SK-N-SH treated with all-trans-retinoic acid at 6 μM for 48 hours (cell line): ENCODE data around the gene UMPS.

ENCODE experiments used
- ATAC-seq: fragments of 200-7000 bp; cut with Tn5 transposase; 3 replicates; pipeline ENCODE4 v1.9.1; 2020; ENCODE audit warnings: mild to moderate bottlenecking, moderate library complexity
- ARNTL ChIP-seq: fragments of 450-650 bp; formaldehyde crosslinking; IDR thresholded peaks from 2 replicates; pipeline ENCODE4 v1.5.0; 2020; ENCODE audit warnings: low read depth, mild to moderate bottlenecking, moderate library complexity, borderline replicate concordance
- BACH2 ChIP-seq: fragments of 250-450 bp; sonication (Bioruptor Pico); IDR thresholded peaks from 2 replicates; pipeline ENCODE4 v1.9.0; 2021; ENCODE audit warnings: mild to moderate bottlenecking, borderline replicate concordance
- CSDC2 ChIP-seq: fragments of 250-450 bp; sonication (Bioruptor Pico); IDR thresholded peaks from 2 replicates; pipeline ENCODE4 v1.5.0; 2020; ENCODE audit warnings: mild to moderate bottlenecking, moderate library complexity
- CSRNP3 ChIP-seq: fragments of 250-450 bp; sonication (Bioruptor Pico); IDR thresholded peaks from 2 replicates; pipeline ENCODE4 v1.5.1; 2021; ENCODE audit warnings: mild to moderate bottlenecking, moderate library complexity
- ESRRG ChIP-seq: fragments of 250-450 bp; sonication (Bioruptor Pico); IDR thresholded peaks from 2 replicates; pipeline ENCODE4 v1.6.1; 2021; ENCODE audit warnings: mild to moderate bottlenecking
- GLIS3 ChIP-seq: fragments of 250-450 bp; sonication (Bioruptor Pico); IDR thresholded peaks from 2 replicates; pipeline ENCODE4 v1.5.0; 2020; ENCODE audit warnings: mild to moderate bottlenecking, moderate library complexity
- ISL1 ChIP-seq: fragments of 250-450 bp; sonication (Bioruptor Pico); IDR thresholded peaks from 2 replicates; pipeline ENCODE4 v2.1.2; 2022; ENCODE audit warnings: mild to moderate bottlenecking, moderate library complexity
- OSR1 ChIP-seq: fragments of 250-450 bp; sonication (Bioruptor Pico); IDR thresholded peaks from 2 replicates; pipeline ENCODE4 v1.8.0; 2022; ENCODE audit warnings: moderate library complexity, mild to moderate bottlenecking, inconsistent platforms
- PATZ1 ChIP-seq: fragments of 250-450 bp; sonication (Bioruptor Pico); IDR thresholded peaks from 2 replicates; pipeline ENCODE4 v1.8.0; 2020; ENCODE audit warnings: mild to moderate bottlenecking, moderate library complexity, borderline replicate concordance
- PPARA ChIP-seq: fragments of 250-450 bp; sonication (Bioruptor Pico); IDR thresholded peaks from 2 replicates; pipeline ENCODE4 v1.5.0; 2020; ENCODE audit warnings: mild to moderate bottlenecking, borderline replicate concordance
- RARB ChIP-seq: fragments of 250-450 bp; sonication (Bioruptor Pico); IDR thresholded peaks from 2 replicates; pipeline ENCODE4 v1.8.0; 2021; ENCODE audit warnings: mild to moderate bottlenecking, moderate library complexity
- SNAI2 ChIP-seq: fragments of 250-450 bp; sonication (Bioruptor Pico); IDR thresholded peaks from 2 replicates; pipeline ENCODE4 v1.5.0; 2020; ENCODE audit warnings: mild to moderate bottlenecking, moderate library complexity
- TCF4 ChIP-seq: fragments of 250-450 bp; sonication (Bioruptor Pico); IDR thresholded peaks from 2 replicates; pipeline ENCODE4 v1.8.0; 2021; ENCODE audit warnings: mild to moderate bottlenecking, moderate library complexity, borderline replicate concordance
- TOX ChIP-seq: fragments of 250-450 bp; sonication (Bioruptor Pico); IDR thresholded peaks from 2 replicates; pipeline ENCODE4 v1.8.0; 2021; ENCODE audit warnings: mild to moderate bottlenecking, moderate library complexity, borderline replicate concordance
- TSHZ2 ChIP-seq: fragments of 250-450 bp; sonication (Bioruptor Pico); IDR thresholded peaks from 2 replicates; pipeline ENCODE4 v1.5.0; 2020; ENCODE audit warnings: mild to moderate bottlenecking, moderate library complexity
- ZC3H10 ChIP-seq: fragments of 250-450 bp; sonication (Bioruptor Pico); IDR thresholded peaks from 2 replicates; pipeline ENCODE4 v1.5.1; 2021; ENCODE audit warnings: mild to moderate bottlenecking, moderate library complexity
- ZFP30 ChIP-seq: fragments of 450-650 bp; formaldehyde crosslinking; IDR thresholded peaks from 2 replicates; pipeline ENCODE4 v1.5.0; 2022; ENCODE audit warnings: mild to moderate bottlenecking, moderate library complexity
- ZNF565 ChIP-seq: fragments of 450-650 bp; formaldehyde crosslinking; conservative IDR thresholded peaks from 2 replicates; pipeline ENCODE4 v1.5.0; 2020; ENCODE audit warnings: low read depth, mild to moderate bottlenecking, moderate library complexity
- ZNF8 ChIP-seq: fragments of 450-650 bp; formaldehyde crosslinking; IDR thresholded peaks from 2 replicates; pipeline ENCODE4 v1.5.0; 2020; ENCODE audit warnings: mild to moderate bottlenecking, moderate library complexity
- TF ChIP-seq, protein P1 (sequence below): fragments of 250-450 bp; sonication (Bioruptor Pico); IDR thresholded peaks from 2 replicates; pipeline ENCODE4 v1.5.1; 2020; ENCODE audit warnings: low read depth, mild to moderate bottlenecking, moderate library complexity
- TF ChIP-seq, protein P2 (sequence below): fragments of 250-450 bp; sonication (Bioruptor Pico); IDR thresholded peaks from 2 replicates; pipeline ENCODE4 v1.8.0; 2021; ENCODE audit warnings: low read depth, mild to moderate bottlenecking, moderate library complexity, borderline replicate concordance

Gene UMPS

GRCh38 chr3:124777762-124778470, 47.7 kb downstream of the UMPS start:
- TF ChIP-seq PPARA (CRISPR knock-in tag) (no peak), BACH2 (CRISPR knock-in tag) (no peak), ZNF565 (CRISPR knock-in tag) (no peak)
- no peak for ATAC-seq

GRCh38 chr3:124779116-124779515, 48.9 kb downstream of the UMPS start:
- no peak for TF ChIP-seq ESRRG (CRISPR knock-in tag)
- TF ChIP-seq TOX, result no peak
- no peak for TF ChIP-seq OSR1 (CRISPR knock-in tag)
- TF ChIP-seq TCF4 (CRISPR knock-in tag), result no peak
- TF ChIP-seq, protein P1, sequence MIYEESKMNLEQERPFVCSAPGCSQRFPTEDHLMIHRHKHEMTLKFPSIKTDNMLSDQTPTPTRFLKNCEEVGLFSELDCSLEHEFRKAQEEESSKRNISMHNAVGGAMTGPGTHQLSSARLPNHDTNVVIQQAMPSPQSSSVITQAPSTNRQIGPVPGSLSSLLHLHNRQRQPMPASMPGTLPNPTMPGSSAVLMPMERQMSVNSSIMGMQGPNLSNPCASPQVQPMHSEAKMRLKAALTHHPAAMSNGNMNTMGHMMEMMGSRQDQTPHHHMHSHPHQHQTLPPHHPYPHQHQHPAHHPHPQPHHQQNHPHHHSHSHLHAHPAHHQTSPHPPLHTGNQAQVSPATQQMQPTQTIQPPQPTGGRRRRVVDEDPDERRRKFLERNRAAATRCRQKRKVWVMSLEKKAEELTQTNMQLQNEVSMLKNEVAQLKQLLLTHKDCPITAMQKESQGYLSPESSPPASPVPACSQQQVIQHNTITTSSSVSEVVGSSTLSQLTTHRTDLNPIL (CRISPR knock-in tag), result no peak
- TF ChIP-seq, protein P2, sequence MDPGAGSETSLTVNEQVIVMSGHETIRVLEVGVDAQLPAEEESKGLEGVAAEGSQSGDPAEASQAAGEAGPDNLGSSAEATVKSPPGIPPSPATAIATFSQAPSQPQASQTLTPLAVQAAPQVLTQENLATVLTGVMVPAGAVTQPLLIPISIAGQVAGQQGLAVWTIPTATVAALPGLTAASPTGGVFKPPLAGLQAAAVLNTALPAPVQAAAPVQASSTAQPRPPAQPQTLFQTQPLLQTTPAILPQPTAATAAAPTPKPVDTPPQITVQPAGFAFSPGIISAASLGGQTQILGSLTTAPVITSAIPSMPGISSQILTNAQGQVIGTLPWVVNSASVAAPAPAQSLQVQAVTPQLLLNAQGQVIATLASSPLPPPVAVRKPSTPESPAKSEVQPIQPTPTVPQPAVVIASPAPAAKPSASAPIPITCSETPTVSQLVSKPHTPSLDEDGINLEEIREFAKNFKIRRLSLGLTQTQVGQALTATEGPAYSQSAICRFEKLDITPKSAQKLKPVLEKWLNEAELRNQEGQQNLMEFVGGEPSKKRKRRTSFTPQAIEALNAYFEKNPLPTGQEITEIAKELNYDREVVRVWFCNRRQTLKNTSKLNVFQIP (CRISPR knock-in tag), result no peak
- no peak for TF ChIP-seq ZFP30 (CRISPR knock-in tag)
- TF ChIP-seq ZNF8 (CRISPR knock-in tag), result no peak
- TF ChIP-seq GLIS3 (CRISPR knock-in tag), result no peak
- TF ChIP-seq ISL1 (CRISPR knock-in tag), result no peak
- TF ChIP-seq SNAI2 (CRISPR knock-in tag), result no peak
- no peak for TF ChIP-seq RARB
- TF ChIP-seq PATZ1 (CRISPR knock-in tag), result no peak
- no peak for ATAC-seq

DNA sequence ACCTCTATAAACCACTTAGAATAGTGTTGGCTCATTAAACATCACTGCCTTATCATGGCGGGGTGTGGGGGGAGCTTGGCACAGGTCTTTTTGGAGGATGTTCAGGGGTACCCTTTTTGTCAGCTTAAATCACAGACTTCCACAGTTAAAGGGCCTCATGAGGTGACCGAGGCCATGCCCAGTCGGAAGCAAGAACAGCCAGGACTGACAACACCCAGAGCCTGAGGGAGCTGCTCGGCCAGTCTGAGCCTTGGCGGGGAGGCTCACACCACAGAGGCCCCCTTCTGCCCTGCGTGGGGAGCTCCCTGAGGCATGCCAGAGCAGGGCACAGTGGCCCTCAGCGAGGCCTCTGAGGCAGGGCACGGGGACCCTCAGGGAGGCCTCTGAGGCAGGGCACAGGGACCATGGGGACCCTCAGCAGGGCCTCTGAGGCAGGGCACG, 49.5 kb downstream of the UMPS start:
- TF ChIP-seq, protein P1 (CRISPR knock-in tag), result no peak
- TF ChIP-seq TSHZ2 (CRISPR knock-in tag) (no peak), ZC3H10 (CRISPR knock-in tag) (no peak), CSRNP3 (CRISPR knock-in tag) (no peak), ZNF8 (CRISPR knock-in tag) (no peak), BACH2 (CRISPR knock-in tag) (no peak), TOX (no peak), ZFP30 (CRISPR knock-in tag) (no peak), SNAI2 (CRISPR knock-in tag) (no peak), CSDC2 (CRISPR knock-in tag) (no peak), RARB (no peak), ARNTL (CRISPR knock-in tag) (no peak), PATZ1 (CRISPR knock-in tag) (no peak), TCF4 (CRISPR knock-in tag) (no peak)
- TF ChIP-seq, protein P2 (CRISPR knock-in tag), result no peak
- TF ChIP-seq, all 23 proteins: peak for 0
- ATAC-seq, result no peak
